AG10803 (cell line): Measurements from ENCODE around the gene FCRL3.

Experiments used
- DNase-seq: peaks from one replicate; pipeline ENCODE4 v3.0.0; 2010; ENCODE audit warnings: low read depth
- H3K4me3 ChIP-seq: 2 replicates; pipeline ENCODE4 v1.5.1; 2011; ENCODE audit warnings: mild to moderate bottlenecking, low read length, control low read depth
- TF ChIP-seq, protein P1 (sequence below): conservative IDR thresholded peaks from 2 replicates; pipeline ENCODE4 v1.5.1; 2011; ENCODE audit warnings: mild to moderate bottlenecking, low read length, control low read depth, inconsistent platforms

The FCRL3 gene

DNA sequence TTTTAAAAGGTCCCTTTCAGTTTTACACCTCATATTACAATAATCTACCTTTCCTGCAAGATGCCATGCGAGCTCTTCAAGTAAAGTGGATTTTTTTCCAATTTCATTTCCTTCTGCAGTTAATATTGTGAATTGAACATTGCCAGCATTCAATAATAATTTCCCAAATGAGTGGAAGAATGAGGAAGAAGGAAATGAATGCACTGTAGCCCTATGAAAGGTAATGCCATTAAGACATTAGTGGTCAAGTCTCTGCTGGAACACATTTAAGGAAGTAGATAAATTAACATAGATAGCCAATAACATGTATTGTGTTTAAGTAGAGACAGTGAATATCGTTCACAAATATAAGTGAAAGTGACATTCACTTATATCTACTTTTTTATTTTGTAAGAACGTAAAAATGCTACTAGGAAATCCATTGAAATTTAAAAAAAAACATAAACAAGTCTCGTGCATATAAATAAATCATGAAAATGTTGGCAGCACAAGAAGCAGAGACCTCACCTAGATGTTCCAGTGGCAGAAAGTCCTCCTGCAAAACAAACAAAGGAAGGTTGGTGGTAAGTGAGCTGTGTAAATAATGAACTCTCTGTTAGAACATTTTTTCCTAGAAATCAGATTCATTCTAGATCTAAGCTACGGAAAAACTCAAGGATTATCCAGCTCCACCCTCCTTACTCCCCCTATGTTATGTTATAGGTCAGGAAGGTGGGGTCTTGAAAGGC lies 17.7 kb downstream of the FCRL3 start:
- no peak for DNase-seq
- TF ChIP-seq, protein P1, sequence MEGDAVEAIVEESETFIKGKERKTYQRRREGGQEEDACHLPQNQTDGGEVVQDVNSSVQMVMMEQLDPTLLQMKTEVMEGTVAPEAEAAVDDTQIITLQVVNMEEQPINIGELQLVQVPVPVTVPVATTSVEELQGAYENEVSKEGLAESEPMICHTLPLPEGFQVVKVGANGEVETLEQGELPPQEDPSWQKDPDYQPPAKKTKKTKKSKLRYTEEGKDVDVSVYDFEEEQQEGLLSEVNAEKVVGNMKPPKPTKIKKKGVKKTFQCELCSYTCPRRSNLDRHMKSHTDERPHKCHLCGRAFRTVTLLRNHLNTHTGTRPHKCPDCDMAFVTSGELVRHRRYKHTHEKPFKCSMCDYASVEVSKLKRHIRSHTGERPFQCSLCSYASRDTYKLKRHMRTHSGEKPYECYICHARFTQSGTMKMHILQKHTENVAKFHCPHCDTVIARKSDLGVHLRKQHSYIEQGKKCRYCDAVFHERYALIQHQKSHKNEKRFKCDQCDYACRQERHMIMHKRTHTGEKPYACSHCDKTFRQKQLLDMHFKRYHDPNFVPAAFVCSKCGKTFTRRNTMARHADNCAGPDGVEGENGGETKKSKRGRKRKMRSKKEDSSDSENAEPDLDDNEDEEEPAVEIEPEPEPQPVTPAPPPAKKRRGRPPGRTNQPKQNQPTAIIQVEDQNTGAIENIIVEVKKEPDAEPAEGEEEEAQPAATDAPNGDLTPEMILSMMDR: no peak
- no peak overlapping the region for H3K4me3 ChIP-seq

- TF ChIP-seq, protein P1: no peak
- no peak for DNase-seq
These were observed 21.8 kb downstream of the FCRL3 start for GRCh38 chr1:157678721-157679120.

GRCh38 chr1:157673008-157673407 lies 27.6 kb downstream of the FCRL3 start:
- DNase-seq: no peak
- TF ChIP-seq, protein P1: no peak
- H3K4me3 ChIP-seq: no peak overlapping the region

More at GRCh38 chr1:157678721-157679120, 21.8 kb downstream of the FCRL3 start:
- H3K4me3 ChIP-seq: no peak overlapping the region

- DNase-seq: no peak
- TF ChIP-seq, protein P1: no peak
These were observed 28.7 kb downstream of the FCRL3 start for GRCh38 chr1:157671895-157672294.

GRCh38 chr1:157659576-157660247 lies 40.9 kb downstream of the FCRL3 start:
- TF ChIP-seq, protein P1: no peak
- no peak overlapping the region for H3K4me3 ChIP-seq
- no peak for DNase-seq

More at GRCh38 chr1:157671895-157672294, 28.7 kb downstream of the FCRL3 start:
- no peak overlapping the region for H3K4me3 ChIP-seq

GRCh38 chr1:157658571-157658970 lies 42.0 kb downstream of the FCRL3 start:
- TF ChIP-seq, protein P1: no peak
- H3K4me3 ChIP-seq: no peak overlapping the region
- DNase-seq: no peak

GRCh38 chr1:157653494-157653873 lies 47.1 kb downstream of the FCRL3 start:
- DNase-seq: no peak
- H3K4me3 ChIP-seq: no peak overlapping the region
- TF ChIP-seq, protein P1: no peak
